NCI-H2081 treated with DMSO at 0.1 percent for 48 hours (cell line): ENCODE data around the gene MTOR.
"Not testable (repeated sequence)": the region's sequence is repeated elsewhere in the genome, so short reads cannot be mapped to it uniquely, and the experiment has no call there.

ENCODE experiments used
- DNase-seq: peaks from one replicate; lab custom pipeline; 2025; lab: John Stamatoyannopoulos, UW

MTOR gene

DNA sequence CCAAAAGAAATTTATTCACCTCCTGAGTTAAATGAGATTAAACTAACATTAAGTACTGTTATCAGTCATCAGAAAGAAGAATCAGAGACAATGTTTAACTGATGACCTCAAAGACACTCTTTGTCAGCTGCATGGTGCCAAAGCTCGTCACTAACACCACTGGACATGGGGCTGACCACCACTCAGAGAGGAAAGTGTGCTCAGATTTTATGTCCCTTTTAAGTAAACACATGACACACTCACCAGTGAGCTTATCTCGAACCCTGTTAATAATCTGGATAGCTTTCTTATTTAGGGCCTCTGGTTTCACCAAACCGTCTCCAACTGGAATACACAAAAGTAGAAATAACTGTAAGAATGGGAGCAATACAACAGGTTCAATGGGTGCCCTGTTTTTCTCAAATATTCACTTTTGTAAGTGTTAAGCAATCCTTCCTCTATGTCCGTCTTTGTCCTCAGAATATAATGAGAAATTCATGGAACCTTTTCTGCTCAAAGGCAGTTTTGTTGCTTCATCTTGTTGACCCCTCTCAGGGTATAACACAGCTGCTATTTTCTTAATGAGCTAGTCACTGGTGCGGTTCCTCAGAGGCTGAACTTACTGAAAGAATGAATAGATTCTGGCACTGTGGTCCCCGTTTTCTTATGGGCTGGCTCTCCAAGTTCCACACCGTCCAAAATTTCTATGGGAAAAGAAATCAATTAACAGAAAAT is 153.1 kb downstream of the MTOR start:
- no peak for DNase-seq

GRCh38 chr1:11107599-11107998 is 154.8 kb downstream of the MTOR start:
- no peak for DNase-seq

DNA sequence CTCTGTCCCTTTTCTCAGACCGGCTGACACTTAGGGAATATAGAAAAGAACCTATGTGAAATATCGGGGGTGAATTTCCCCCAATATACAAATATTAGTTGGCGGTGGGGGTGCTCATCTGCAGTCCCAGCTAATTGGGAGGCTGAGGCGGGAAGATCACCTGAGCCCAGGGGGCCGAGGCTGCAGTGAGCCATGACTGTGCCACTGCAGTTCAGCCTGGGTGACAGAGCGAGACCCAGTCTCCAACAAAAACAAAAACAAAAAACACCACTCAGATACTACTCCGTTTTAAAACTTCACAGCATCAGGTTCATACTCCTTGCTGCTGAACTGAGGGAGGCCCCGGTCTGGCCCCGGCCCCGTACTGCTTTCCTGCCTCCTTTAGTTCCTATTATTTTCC is 156.8 kb downstream of the MTOR start:
- DNase-seq, result no peak

DNA sequence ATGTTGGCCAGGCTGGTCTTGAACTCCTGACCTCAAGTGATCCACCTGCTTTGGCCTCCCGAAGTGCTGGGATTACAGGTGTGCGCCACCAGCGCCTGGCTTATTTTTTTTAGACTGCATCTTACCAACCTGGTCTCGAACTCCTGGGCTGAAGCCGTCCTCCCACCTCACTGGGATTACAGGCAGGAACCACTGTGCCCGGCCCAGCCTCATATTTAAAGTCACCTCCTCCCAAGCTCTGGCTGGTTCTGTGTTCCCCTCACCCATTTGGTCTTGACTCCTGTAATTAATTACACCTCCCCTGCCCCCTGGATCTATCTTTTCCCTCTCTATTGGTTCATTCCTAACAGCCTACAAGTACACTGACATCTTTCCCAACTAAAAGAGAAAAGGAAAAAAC is 161.0 kb downstream of the MTOR start:
- no peak for DNase-seq

DNA sequence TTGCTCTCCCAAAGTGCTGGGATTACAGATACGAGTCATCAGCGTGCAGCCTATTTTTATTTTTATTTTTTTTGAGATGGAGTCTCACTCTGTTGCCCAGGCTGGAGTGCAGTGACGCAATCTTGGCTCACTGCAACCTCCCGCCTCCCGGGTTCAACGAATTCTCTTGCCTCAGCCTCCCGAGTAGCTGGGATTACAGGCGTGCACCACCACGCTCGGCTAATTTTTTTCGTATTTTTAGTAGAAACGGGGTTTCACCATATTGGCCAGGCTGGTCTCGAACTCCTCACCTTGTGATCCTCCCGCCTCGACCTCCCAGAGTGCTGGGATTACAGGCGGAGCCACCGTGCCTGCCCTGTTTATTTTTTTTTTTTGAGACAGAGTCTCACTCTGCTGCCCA is 161.5 kb downstream of the MTOR start:
- not testable (repeated sequence) for DNase-seq

DNA sequence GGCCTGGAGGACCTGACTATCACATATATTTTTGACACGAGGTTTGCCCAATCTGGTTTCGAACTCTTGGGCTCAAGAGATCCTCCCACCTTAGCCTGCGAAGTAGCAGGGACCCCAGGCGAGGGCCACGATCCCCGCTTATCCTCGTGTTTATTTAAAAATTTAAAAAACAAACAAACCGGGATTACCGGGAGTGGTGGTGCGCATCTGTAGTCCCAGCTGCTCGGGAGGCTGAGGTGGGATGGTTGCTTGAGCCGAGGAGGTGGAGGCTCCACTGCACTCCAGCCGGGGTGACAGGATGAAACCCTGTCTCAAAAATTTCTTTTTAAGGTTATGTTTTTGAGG is 162.2 kb downstream of the MTOR start:
- DNase-seq, result no peak

- peak; percentile 22 for DNase-seq
Measured at GRCh38 chr1:11099310-11100148, 162.8 kb downstream of the MTOR start, which contains the start of gene EXOSC10. Gene EXOSC10, minus strand, starts transcription at chr1:11099869. Its CDS starts 38 bp downstream, at chr1:11099831.

- DNase-seq, result no peak
Measured at GRCh38 chr1:11098931-11099309, 163.4 kb downstream of the MTOR start.

- not testable (repeated sequence) for DNase-seq
Measured at GRCh38 chr1:11083784-11084183, 178.6 kb downstream of the MTOR start.

- DNase-seq, result no peak
Measured at GRCh38 chr1:11080931-11081330, 181.4 kb downstream of the MTOR start.

- DNase-seq, result no peak
Measured at GRCh38 chr1:11078631-11079030, 183.7 kb downstream of the MTOR start.

- DNase-seq, result not testable (repeated sequence)
Measured at GRCh38 chr1:11073398-11073797, 189.0 kb downstream of the MTOR start.

GRCh38 chr1:11072216-11072917 is 190.0 kb downstream of the MTOR start:
- peak; percentile 66 for DNase-seq

DNA sequence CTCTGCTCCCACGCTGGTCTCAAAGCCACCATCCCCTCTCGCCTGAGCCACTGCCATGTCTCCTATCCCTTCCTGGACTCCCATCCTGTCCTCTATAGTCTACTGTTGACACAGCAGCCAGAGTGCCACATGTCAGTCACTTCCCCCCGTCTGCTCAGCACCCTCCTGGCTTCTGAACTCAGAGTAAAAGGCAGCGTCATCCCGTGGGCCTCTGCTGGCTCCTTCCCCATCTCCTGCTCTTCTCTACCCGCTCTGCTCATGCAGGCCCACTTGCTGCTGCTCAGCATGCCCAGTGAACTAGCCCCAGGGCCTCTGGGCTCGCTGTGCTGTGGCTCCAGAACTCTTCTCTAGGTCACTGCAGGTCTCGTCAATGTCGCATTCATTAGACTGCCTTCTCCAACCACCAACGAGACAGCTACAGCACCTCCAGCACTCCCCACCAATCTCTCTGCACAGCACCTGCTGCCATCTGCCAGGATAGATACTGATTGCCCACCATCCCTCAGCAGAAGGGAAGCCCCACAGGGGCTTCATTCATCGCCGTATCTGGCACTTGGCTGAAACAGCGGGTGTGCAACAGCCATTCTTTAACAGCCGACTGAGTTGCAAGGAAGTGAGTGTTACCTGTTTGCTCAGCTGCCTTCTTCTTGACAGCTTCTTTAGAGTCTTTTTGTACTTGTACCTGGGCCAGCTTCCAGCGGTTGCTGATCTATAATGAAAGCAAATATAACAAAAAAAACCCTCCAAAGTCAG is 190.7 kb downstream of the MTOR start:
- DNase-seq, result peak; percentile 68

- DNase-seq, result no peak
Measured at GRCh38 chr1:11070876-11071275, 191.5 kb downstream of the MTOR start.

- no peak for DNase-seq
Measured at GRCh38 chr1:11068600-11069473, 193.5 kb downstream of the MTOR start.

GRCh38 chr1:11067716-11068599 is 194.4 kb downstream of the MTOR start:
- no peak for DNase-seq

GRCh38 chr1:11065796-11066195 is 196.6 kb downstream of the MTOR start:
- no peak for DNase-seq

GRCh38 chr1:11064942-11065341 is 197.4 kb downstream of the MTOR start:
- DNase-seq, result no peak

GRCh38 chr1:11063937-11064537 is 198.3 kb downstream of the MTOR start:
- not testable (repeated sequence) for DNase-seq
